ENCODE results near the gene LRMDA.

Gene LRMDA

GRCh38 chr10:75452997-75453396 is 21.6 kb downstream of the LRMDA start:
- no peak for DNase-seq (ENCODE audit: low read depth)
- TF ChIP-seq CTCF (IDR thresholded peaks at IDR 0.05; ENCODE audit: low read depth, low read length, missing control alignments): no peak
- H3K4me3 ChIP-seq (ENCODE audit: low read depth, low read length): no peak overlapping the region

GRCh38 chr10:75456122-75456521 is 24.7 kb downstream of the LRMDA start:
- no peak for DNase-seq (ENCODE audit: low read depth)
- no peak for TF ChIP-seq CTCF (IDR thresholded peaks at IDR 0.05; ENCODE audit: low read depth, low read length, missing control alignments)
- H3K4me3 ChIP-seq (ENCODE audit: low read depth, low read length): no peak overlapping the region

GRCh38 chr10:75460059-75460458 is 28.6 kb downstream of the LRMDA start:
- DNase-seq (ENCODE audit: low read depth): no peak
- TF ChIP-seq CTCF (IDR thresholded peaks at IDR 0.05; ENCODE audit: low read depth, low read length, missing control alignments): no peak
- H3K4me3 ChIP-seq (ENCODE audit: low read depth, low read length): no peak overlapping the region

- DNase-seq (ENCODE audit: low read depth): no peak
- no peak overlapping the region for H3K4me3 ChIP-seq (ENCODE audit: low read depth, low read length)
- TF ChIP-seq CTCF (IDR thresholded peaks at IDR 0.05; ENCODE audit: low read depth, low read length, missing control alignments): no peak
These were observed 30.5 kb downstream of the LRMDA start for GRCh38 chr10:75461672-75462649.

- TF ChIP-seq CTCF (IDR thresholded peaks at IDR 0.05; ENCODE audit: low read depth, low read length, missing control alignments): no peak
- no peak for DNase-seq (ENCODE audit: low read depth)
- H3K4me3 ChIP-seq (ENCODE audit: low read depth, low read length): no peak overlapping the region
These were observed 31.4 kb downstream of the LRMDA start for GRCh38 chr10:75462865-75463264.

GRCh38 chr10:75464478-75465449 is 33.3 kb downstream of the LRMDA start:
- DNase-seq (ENCODE audit: low read depth): no peak
- TF ChIP-seq CTCF (IDR thresholded peaks at IDR 0.05; ENCODE audit: low read depth, low read length, missing control alignments): no peak
- no peak overlapping the region for H3K4me3 ChIP-seq (ENCODE audit: low read depth, low read length)
